Stimulated activated CD8-positive, alpha-beta memory T cell treated with anti-CD3 and anti-CD28 coated beads, Interleukin-15, amount 100 ng/mL, for 1 hour (primary cell): ENCODE measurements around the gene RPLP2.

Experiments
- DNase-seq: peaks from one replicate; pipeline ENCODE4 v3.0.0-alpha.2; 2020; ENCODE audit warnings: low read depth

Gene RPLP2

GRCh38 chr11:824292-824880 lies 14.6 kb downstream of the RPLP2 start:
- no peak for DNase-seq

DNA sequence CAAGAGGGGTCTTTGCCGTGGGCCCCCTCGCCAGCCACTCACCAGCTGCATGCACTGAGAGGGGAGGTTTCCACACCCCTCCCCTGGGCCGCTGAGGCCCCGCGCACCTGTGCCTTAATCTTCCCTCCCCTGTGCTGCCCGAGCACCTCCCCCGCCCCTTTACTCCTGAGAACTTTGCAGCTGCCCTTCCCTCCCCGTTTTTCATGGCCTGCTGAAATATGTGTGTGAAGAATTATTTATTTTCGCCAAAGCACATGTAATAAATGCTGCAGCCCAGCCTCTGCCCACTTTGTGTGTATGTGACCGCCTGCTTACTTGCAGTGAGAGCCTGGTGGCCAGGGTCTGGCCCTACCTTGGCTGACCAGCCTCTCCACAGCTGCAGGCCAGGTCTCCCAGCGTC lies 15.2 kb downstream of the RPLP2 start:
- no peak for DNase-seq

- DNase-seq, result no peak
These were observed 15.8 kb downstream of the RPLP2 start for GRCh38 chr11:825366-826226.

- no peak for DNase-seq
These were observed 16.5 kb downstream of the RPLP2 start for GRCh38 chr11:826227-826621.

GRCh38 chr11:826836-827145 lies 17.0 kb downstream of the RPLP2 start:
- DNase-seq, result no peak

- no peak for DNase-seq
These were observed 17.6 kb downstream of the RPLP2 start for GRCh38 chr11:827146-827896.

DNA sequence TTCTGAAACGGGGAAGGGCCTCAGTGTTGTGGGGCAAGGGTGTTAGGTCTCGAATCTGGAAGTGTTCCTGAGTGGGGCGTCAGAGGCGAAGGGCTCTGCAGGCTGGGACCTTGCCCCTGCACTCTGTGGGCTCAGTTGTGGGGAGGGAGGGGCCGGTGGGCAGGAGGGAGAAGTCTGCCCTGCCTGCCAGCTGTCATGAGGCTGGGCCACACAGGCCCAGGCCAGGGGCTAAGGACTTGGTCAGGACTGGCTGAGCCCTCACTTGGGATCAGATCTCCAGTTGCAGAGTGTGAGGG lies 18.1 kb downstream of the RPLP2 start, which contains the start of gene CRACR2B:
Gene CRACR2B, plus strand, starts transcription at position 23 of the 296 bp plus-strand sequence. CDS start 689 bp downstream, outside the sequence.
- no peak for DNase-seq

GRCh38 chr11:828506-829175 lies 18.9 kb downstream of the RPLP2 start:
- no peak for DNase-seq

GRCh38 chr11:829176-829846 lies 19.5 kb downstream of the RPLP2 start:
- no peak for DNase-seq

GRCh38 chr11:829847-830294 lies 20.1 kb downstream of the RPLP2 start:
- no peak for DNase-seq

DNA sequence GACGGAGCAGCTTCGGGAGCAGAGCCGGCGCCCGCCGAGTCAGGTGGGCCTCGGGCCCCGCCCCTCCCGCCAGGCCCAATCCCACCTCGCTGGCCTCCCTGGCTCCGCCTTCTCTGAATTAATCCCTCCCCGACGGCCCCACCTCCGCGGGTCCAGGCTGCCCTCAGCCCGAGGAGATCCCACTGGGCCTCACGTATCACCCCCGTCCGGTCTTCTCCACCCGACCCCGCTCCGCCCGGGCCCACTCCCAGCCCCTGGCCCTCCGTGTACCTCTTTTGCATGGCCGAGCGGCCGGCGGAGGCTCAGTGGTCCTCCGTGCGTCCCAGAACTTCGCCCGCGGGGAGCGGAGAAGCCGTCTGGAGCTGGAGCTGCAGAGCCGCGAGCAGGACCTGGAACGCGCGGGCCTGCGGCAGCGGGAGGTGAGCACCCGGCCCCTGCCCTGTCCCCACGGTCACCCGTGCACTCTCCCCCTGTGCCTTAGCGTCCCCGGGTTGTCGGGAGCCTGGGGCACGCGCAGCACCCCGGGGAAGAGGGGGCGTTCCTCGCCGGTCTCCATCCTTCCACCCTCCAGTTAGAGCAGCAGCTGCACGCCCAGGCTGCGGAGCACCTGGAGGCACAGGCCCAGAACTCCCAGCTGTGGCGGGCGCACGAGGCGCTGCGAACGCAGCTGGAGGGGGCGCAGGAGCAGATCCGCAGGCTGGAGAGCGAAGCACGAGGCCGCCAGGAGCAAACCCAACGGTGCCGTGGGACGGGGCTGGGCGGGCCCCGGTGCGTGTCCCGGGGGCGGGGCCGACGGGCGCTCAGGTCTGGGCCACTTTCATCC lies 20.7 kb downstream of the RPLP2 start:
- DNase-seq, result no peak

GRCh38 chr11:831118-831864 lies 21.5 kb downstream of the RPLP2 start:
- no peak for DNase-seq

- DNase-seq, result no peak
These were observed 22.3 kb downstream of the RPLP2 start for GRCh38 chr11:831961-832528.

GRCh38 chr11:832529-833113 lies 22.9 kb downstream of the RPLP2 start, which contains the start of gene CD151:
Gene CD151 (plus strand): TSS chr11:832952. CDS start chr11:836070, 3,118 bp downstream.
- no peak for DNase-seq

DNA sequence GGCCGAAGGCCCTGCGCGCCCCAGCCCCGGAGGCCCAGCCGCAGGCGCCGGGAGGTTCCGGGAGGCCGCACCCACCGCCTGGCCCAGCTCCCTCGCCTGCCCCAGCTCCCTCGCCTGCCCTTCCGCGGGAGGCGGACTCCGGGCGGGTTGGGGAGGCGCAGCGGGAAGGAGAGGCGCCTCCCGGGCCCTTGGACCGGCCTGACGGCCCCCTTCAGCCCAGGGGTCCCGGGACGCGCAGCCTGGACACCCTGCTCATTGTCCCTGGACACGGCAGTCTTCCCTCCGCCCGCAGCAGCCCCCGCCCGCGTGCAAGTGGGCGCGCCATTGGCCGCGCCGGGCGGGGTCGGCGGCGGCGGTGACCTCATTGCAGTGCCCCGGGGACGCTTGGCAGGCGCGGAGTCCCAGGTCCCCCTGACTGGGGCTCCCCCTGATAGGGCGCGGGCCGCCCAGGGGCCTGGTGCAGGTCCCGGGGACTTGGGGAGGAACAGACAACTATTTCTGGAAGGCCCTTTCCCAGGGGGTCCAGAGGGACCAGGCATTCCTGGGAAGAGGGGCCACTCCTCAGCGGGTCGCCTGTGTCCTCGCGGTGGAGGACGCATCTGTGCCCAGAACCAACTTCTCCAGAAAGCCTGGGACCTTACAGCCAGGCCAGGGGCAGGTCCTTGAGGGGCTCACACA lies 23.5 kb downstream of the RPLP2 start:
- no peak for DNase-seq

GRCh38 chr11:833849-834311 lies 24.1 kb downstream of the RPLP2 start:
- DNase-seq, result no peak

- no peak for DNase-seq
These were observed 24.9 kb downstream of the RPLP2 start for GRCh38 chr11:834371-835316.

- DNase-seq, result no peak
These were observed 26.5 kb downstream of the RPLP2 start for GRCh38 chr11:836274-836673.
